Activated B cell treated with CpG ODN at 0.5 μM for 24 hours (primary cell): ENCODE measurements around the gene ZDHHC1. TPM values are rescaled to one million over a fixed set of nuclear protein-coding genes. Genes with fewer than 3 reads are reported as not detected.

Experiments used
- ATAC-seq: fragments of 200-7000 bp; cut with Tn5 transposase; one replicate; pipeline ENCODE4 v1.10.0; 2021; ENCODE audit warnings: low read depth, mild to moderate bottlenecking, moderate library complexity
- CTCF ChIA-PET: fragments of 350-600 bp; sonication (Branson Sonifier 250); formaldehyde crosslinking; loops from one replicate; lab custom pipeline; 2021; ENCODE audit warnings: antibody characterized with exemption; lab: Charles Lee
- POLR2A ChIA-PET: fragments of 350-600 bp; sonication (Branson Sonifier 250); formaldehyde crosslinking; loops from one replicate; lab custom pipeline; 2021; ENCODE audit warnings: antibody characterized with exemption; lab: Charles Lee
- DNase-seq: peaks from one replicate; pipeline ENCODE4 v3.0.0; 2022
- H3K27ac Mint-ChIP-seq: one replicate; pipeline ENCODE4 v1.8.0; 2020; ENCODE audit warnings: mixed read lengths
- H3K27me3 Mint-ChIP-seq: one replicate; pipeline ENCODE4 v1.8.0; 2021; ENCODE audit warnings: mixed read lengths
- H3K36me3 Mint-ChIP-seq: one replicate; pipeline ENCODE4 v1.8.0; 2021; ENCODE audit warnings: low read depth, mixed read lengths
- H3K4me1 Mint-ChIP-seq: one replicate; pipeline ENCODE4 v1.8.0; 2021; ENCODE audit warnings: mixed read lengths
- H3K4me3 Mint-ChIP-seq: one replicate; pipeline ENCODE4 v1.8.0; 2020; ENCODE audit warnings: mild to moderate bottlenecking, mixed read lengths
- H3K9me3 Mint-ChIP-seq: one replicate; pipeline ENCODE4 v1.8.0; 2020; ENCODE audit warnings: mixed read lengths
- intact Hi-C: fragments of 100-400 bp; cut with micrococcal nuclease; formaldehyde crosslinking; loops from one replicate; pipeline ENCODE4 v1.15.1; 2024
- total RNA-seq: library from RNA; stranded (reverse); gene quantifications from 2 replicates; pipeline ENCODE4 v1.2.3, GENCODE V29; 2022
- TF ChIP-seq, protein P1 (sequence below): fragments of 200-600 bp; IDR thresholded peaks from one replicate; pipeline ENCODE4 v1.8.0; 2022; ENCODE audit warnings: antibody characterized with exemption, mild to moderate bottlenecking

ZDHHC1 gene
- total RNA-seq, 1 donor from 2014 or later = 3.8 TPM

DNA sequence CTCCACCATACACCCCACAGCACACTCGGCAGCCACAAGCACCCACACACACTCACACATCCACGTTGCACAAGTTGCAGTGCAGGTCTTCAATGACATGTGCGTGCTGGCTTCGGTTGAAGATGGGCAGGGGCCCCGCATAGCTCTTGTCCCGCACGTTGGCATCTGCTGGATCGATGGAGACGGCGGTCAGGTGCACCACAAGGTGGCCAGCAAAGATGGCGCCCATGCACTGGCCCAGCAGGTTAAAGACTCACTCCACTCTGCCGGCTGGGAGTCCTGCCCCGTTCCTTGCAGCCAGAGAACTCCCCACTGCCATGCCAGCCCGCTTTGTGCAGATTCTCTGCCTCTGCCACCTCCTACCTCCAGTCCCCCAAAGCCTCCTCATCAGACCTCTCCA lies 15.4 kb downstream of the ZDHHC1 start:
- CTCF ChIA-PET = interaction anchor here (1.5 to 2.0 kb wide), 2 partner anchors 54 to 141 kb away, joined by 4 to 7 read pairs; no protein-coding TSS in a partner anchor
- Mint-ChIP-seq H3K4me3 (no peak overlapping the region), H3K4me1 (no peaks in the 10 kb centered on the region), H3K36me3 (no peaks in the 10 kb centered on the region), H3K9me3 (no peaks in the 10 kb centered on the region), H3K27ac (no peak overlapping the region), H3K27me3 (peaks cover 8% of the 10 kb centered on the region)
- DNase-seq (no peak), ATAC-seq (no peak)
- POLR2A ChIA-PET = no interaction called here
- intact Hi-C loops = no loop called here
- TF ChIP-seq, protein P1, sequence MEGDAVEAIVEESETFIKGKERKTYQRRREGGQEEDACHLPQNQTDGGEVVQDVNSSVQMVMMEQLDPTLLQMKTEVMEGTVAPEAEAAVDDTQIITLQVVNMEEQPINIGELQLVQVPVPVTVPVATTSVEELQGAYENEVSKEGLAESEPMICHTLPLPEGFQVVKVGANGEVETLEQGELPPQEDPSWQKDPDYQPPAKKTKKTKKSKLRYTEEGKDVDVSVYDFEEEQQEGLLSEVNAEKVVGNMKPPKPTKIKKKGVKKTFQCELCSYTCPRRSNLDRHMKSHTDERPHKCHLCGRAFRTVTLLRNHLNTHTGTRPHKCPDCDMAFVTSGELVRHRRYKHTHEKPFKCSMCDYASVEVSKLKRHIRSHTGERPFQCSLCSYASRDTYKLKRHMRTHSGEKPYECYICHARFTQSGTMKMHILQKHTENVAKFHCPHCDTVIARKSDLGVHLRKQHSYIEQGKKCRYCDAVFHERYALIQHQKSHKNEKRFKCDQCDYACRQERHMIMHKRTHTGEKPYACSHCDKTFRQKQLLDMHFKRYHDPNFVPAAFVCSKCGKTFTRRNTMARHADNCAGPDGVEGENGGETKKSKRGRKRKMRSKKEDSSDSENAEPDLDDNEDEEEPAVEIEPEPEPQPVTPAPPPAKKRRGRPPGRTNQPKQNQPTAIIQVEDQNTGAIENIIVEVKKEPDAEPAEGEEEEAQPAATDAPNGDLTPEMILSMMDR = no peak

DNA sequence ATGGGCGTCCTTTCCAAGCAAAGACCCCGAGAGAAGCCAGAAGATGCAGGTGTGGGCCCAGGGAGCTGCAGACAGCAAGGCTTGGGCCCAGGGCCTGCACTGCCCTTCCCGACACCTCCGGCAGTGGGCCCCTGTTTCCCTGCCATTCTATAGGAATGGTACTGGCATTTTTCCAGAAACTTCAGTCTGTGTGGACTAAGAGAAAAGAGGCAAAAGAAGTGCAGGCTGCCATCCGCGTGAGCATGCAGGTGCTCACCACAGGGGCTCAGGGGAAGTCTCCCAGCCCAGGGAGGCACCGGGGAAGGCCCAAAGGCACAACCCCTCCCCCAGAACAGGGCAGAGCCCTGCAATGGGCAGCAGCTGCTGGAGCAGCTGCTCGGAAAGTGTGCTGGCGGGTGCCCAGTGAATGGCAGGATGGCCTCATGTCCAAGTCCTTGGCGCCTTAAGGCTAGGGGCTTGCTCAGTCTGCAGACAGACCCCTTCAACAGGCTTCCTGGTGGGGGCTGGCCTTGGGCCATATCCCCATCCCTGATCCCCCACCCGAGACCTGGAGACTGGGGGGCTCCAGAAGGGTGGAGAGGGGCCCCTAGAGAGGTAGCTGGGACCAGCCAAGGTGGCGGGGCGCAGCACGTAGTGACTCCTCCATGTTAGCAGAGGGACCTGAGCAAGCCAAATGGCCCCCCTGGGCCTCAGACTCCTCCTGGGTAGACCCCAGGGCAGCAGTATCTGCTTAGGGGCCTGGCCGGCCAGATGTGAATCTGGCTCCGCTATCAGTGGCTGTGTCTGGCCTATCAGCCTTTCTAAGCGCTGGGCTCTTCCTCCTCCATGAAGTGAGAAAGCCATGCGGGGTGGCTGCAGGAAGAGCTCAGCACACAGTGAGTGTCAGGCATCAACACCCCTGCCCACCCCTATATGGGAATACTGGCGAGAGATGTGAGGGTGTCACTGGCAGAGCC lies 16.2 kb downstream of the ZDHHC1 start:
- Mint-ChIP-seq H3K27ac (no peak overlapping the region), H3K36me3 (no peaks in the 10 kb centered on the region), H3K27me3 (peaks cover 8% of the 10 kb centered on the region), H3K4me1 (no peaks in the 10 kb centered on the region), H3K4me3 (no peak overlapping the region), H3K9me3 (no peaks in the 10 kb centered on the region)
- ATAC-seq (no peak), DNase-seq (no peak)
- intact Hi-C loops = loop anchor here (1.0 kb wide), 4 partner anchors 51 to 423 kb away; partner anchors contain the start of gene PLEKHG4
- CTCF ChIA-PET = interaction anchor here (0.6 to 2.0 kb wide), 7 partner anchors 11 to 141 kb away, joined by 3 to 8 read pairs (median 4); no protein-coding TSS in a partner anchor
- POLR2A ChIA-PET = no interaction called here
- TF ChIP-seq, protein P1 = no peak

DNA sequence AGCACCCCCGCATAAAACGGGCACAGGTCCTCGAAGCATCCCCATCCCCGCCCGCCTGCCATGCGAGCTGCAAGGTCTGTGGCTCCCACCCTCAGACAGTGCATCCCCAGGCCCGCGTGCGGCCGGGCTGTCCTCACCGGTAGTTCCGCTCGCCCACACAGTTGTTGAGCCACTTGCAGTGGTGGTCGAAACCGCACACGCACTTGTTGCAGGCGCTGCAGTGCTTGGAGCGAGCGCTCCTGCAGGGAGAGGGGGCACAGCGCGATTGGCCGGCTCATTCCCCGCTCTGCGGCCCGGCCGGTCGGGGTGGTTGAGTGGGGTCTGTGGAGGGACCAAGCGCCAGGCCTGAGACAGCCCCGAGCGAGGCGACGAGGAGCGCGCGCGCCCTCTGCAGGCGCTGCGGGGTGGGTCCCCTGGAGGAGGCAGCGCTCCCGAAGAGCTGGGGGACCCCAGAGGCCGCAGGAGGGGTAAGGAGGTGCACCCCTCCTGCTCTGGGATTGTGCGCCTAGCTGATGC lies 17.0 kb downstream of the ZDHHC1 start:
- Mint-ChIP-seq H3K4me1 (peaks cover under 1% of the 10 kb centered on the region), H3K36me3 (no peaks in the 10 kb centered on the region), H3K27me3 (peaks cover 9% of the 10 kb centered on the region), H3K4me3 (no peak overlapping the region), H3K9me3 (no peaks in the 10 kb centered on the region), H3K27ac (no peak overlapping the region)
- TF ChIP-seq, protein P1 = peak; percentile 40
- DNase-seq (peak; percentile 55), ATAC-seq (peak; percentile 82)
- POLR2A ChIA-PET = no interaction called here
- intact Hi-C loops = loop anchor here (1.0 kb wide), 4 partner anchors 50 to 422 kb away; partner anchors contain the start of gene PLEKHG4
- CTCF ChIA-PET = interaction anchor here (0.6 to 2.0 kb wide), 7 partner anchors 10 to 141 kb away, joined by 3 to 8 read pairs (median 4); no protein-coding TSS in a partner anchor

DNA sequence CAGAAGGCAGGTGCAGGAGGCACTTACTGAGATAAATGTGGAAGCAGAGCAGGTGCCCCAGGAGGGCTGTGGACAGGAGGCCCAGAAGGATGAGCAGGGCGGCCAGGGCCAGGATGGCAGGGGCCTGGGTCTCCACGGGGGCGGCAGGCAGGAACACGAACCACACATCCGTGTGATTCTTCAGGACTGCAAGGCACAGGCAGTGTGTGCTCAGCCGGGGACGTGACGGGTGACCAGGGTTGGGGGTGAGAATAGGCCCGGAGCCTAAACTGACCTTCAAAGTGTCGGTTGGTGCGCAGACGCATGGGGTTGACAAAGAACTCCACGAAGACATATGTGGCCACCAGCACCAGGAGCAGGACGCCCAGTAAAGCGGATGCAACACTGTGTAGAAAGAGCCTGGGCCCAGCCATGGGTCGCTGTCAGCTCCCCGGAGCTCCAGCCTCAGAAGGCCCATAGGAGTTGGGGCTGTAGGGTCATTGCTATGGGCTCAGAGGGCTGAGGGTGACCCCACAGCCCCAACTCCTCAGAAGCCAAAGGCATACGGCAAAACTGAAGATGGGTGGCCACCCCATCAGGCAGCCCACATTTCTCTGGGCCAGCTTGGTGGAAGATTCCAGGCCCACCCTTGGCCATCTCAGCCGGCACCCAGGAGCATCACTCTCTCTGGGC lies 17.6 kb downstream of the ZDHHC1 start:
- CTCF ChIA-PET = interaction anchor here (1.0 to 2.0 kb wide), 4 partner anchors 9 to 138 kb away, joined by 3 to 8 read pairs (median 7); no protein-coding TSS in a partner anchor
- POLR2A ChIA-PET = interaction anchor here (0.7 kb wide), 1 partner anchor 9 kb away, joined by 5 read pairs; no protein-coding TSS in a partner anchor
- ATAC-seq = no peak
- intact Hi-C loops = loop anchor here (1.0 kb wide), 4 partner anchors 49 to 421 kb away; partner anchors contain the start of gene PLEKHG4
- no peak for DNase-seq
- peaks cover 7% of the 10 kb centered on the region for H3K4me1 Mint-ChIP-seq
- H3K27ac Mint-ChIP-seq = no peak overlapping the region
- TF ChIP-seq, protein P1 = no peak
- H3K36me3 Mint-ChIP-seq = no peaks in the 10 kb centered on the region
- H3K27me3 Mint-ChIP-seq = peaks cover 12% of the 10 kb centered on the region
- H3K9me3 Mint-ChIP-seq = no peaks in the 10 kb centered on the region
- no peak overlapping the region for H3K4me3 Mint-ChIP-seq
